GM23338 (cell line): Measurements from ENCODE around the gene ZMYM4. TPM values are rescaled to one million over a fixed set of nuclear protein-coding genes. Genes with fewer than 3 reads are reported as not detected.
"Not testable (repeated sequence)": the region's sequence is repeated elsewhere in the genome, so short reads cannot be mapped to it uniquely, and the experiment has no call there.

ENCODE experiments used
- ATAC-seq: fragments of 200-7000 bp; cut with Tn5 transposase; 3 replicates; pipeline ENCODE4 v1.9.1; 2020
- DNase-seq: peaks from one replicate; pipeline ENCODE4 v3.0.0-alpha.2; 2015; ENCODE audit warnings: low spot score
- H2AFZ ChIP-seq: fragments of 200-600 bp; sonication (generic); 2 replicates; pipeline ENCODE4 v1.8.0; 2016; ENCODE audit warnings: antibody characterized with exemption, mild to moderate bottlenecking, moderate library complexity
- H3F3A ChIP-seq: fragments of 200-600 bp; sonication (generic); replicated peaks from 2 replicates; pipeline ENCODE4 v1.8.0; 2017; ENCODE audit warnings: antibody characterized with exemption, mixed run types, low read depth
- H3K27ac ChIP-seq: fragments of 200-600 bp; sonication (generic); 2 replicates; pipeline ENCODE4 v1.6.1; 2016; ENCODE audit warnings: low read depth
- H3K27me3 ChIP-seq: fragments of 200-600 bp; sonication (generic); 2 replicates; pipeline ENCODE4 v1.8.0; 2016; ENCODE audit warnings: mild to moderate bottlenecking, mixed run types, moderate library complexity; ENCODE audit not compliant: insufficient read depth
- H3K36me3 ChIP-seq: fragments of 200-600 bp; sonication (generic); 2 replicates; pipeline ENCODE4 v1.8.0; 2016; ENCODE audit warnings: mild to moderate bottlenecking; ENCODE audit not compliant: insufficient read depth
- H3K4me1 ChIP-seq: fragments of 200-600 bp; sonication (generic); 2 replicates; pipeline ENCODE4 v1.8.0; 2016; ENCODE audit warnings: mild to moderate bottlenecking, moderate library complexity; ENCODE audit not compliant: insufficient read depth
- H3K4me2 ChIP-seq: fragments of 200-600 bp; sonication (generic); 2 replicates; pipeline ENCODE4 v1.7.1; 2017; ENCODE audit warnings: mixed run types
- H3K4me3 ChIP-seq: fragments of 200-600 bp; sonication (generic); 2 replicates; pipeline ENCODE4 v1.6.1; 2016; ENCODE audit warnings: mixed run types
- H3K79me2 ChIP-seq: fragments of 200-600 bp; sonication (generic); replicated peaks from 2 replicates; pipeline ENCODE4 v1.8.0; 2017; ENCODE audit warnings: mild to moderate bottlenecking; ENCODE audit not compliant: insufficient read depth
- H3K9me2 ChIP-seq: fragments of 200-600 bp; sonication (generic); 2 replicates; pipeline ENCODE4 v1.8.0; 2017; ENCODE audit not compliant: insufficient read depth
- H4K20me1 ChIP-seq: fragments of 200-600 bp; sonication (generic); replicated peaks from 2 replicates; pipeline ENCODE4 v1.8.0; 2017; ENCODE audit warnings: mild to moderate bottlenecking; ENCODE audit not compliant: insufficient read depth
- H3K27ac Mint-ChIP-seq: 2 replicates; pipeline ENCODE4 v1.8.0; 2020; ENCODE audit warnings: inconsistent platforms, mild to moderate bottlenecking, moderate library complexity, mixed read lengths
- H3K27me3 Mint-ChIP-seq: 3 replicates; pipeline ENCODE4 v1.8.0; 2022; ENCODE audit warnings: low read depth, mild to moderate bottlenecking, moderate library complexity, mixed read lengths, inconsistent platforms; ENCODE audit not compliant: insufficient read depth, poor library complexity
- H3K36me3 Mint-ChIP-seq: 3 replicates; pipeline ENCODE4 v1.8.0; 2021; ENCODE audit warnings: low read depth, mild to moderate bottlenecking, inconsistent platforms, moderate library complexity, mixed read lengths
- H3K4me1 Mint-ChIP-seq: 3 replicates; pipeline ENCODE4 v1.8.0; 2020; ENCODE audit warnings: mild to moderate bottlenecking, inconsistent platforms, mixed read lengths
- H3K4me3 Mint-ChIP-seq: 3 replicates; pipeline ENCODE4 v1.8.0; 2021; ENCODE audit warnings: moderate library complexity, mild to moderate bottlenecking, inconsistent platforms, mixed read lengths
- H3K9me3 Mint-ChIP-seq: 3 replicates; pipeline ENCODE4 v1.8.0; 2020; ENCODE audit warnings: moderate library complexity, mild to moderate bottlenecking, inconsistent platforms, mixed read lengths
- CREB1 ChIP-seq: fragments of 250-450 bp; sonication (Bioruptor Pico); IDR thresholded peaks from 2 replicates; pipeline ENCODE4 v1.5.0; 2020; ENCODE audit warnings: low read depth, mild to moderate bottlenecking, moderate library complexity
- EZH2 ChIP-seq: fragments of 200-600 bp; sonication (generic); IDR thresholded peaks from one replicate; pipeline ENCODE4 v1.8.0; 2017; ENCODE audit warnings: antibody characterized with exemption, mild to moderate bottlenecking, low read depth; ENCODE audit not compliant: unreplicated experiment
- EZH2phosphoT487 ChIP-seq: fragments of 200-600 bp; sonication (generic); IDR thresholded peaks from one replicate; pipeline ENCODE4 v1.8.1; 2018; ENCODE audit warnings: antibody characterized with exemption; ENCODE audit not compliant: unreplicated experiment
- JUNB ChIP-seq: IDR thresholded peaks from one replicate; pipeline ENCODE4 v1.6.1; 2016; ENCODE audit warnings: antibody characterized with exemption; ENCODE audit not compliant: unreplicated experiment
- STAT1 ChIP-seq: IDR thresholded peaks from one replicate; pipeline ENCODE4 v1.6.1; 2016; ENCODE audit warnings: antibody characterized with exemption; ENCODE audit not compliant: unreplicated experiment
- ZNF331 ChIP-seq: fragments of 250-450 bp; sonication (Bioruptor Pico); IDR thresholded peaks from 2 replicates; pipeline ENCODE4 v1.5.0; 2020; ENCODE audit warnings: low read depth, mild to moderate bottlenecking, moderate library complexity
- polyA plus RNA-seq: library from polyadenylated mRNA; unstranded; fragments of >200 nt; fragmentation: Nextera tagmentation; extraction: Ambion mirVana; gene quantifications from 2 replicates; pipeline ENCODE4 v1.2.1, GENCODE V29; 2016
- total RNA-seq: library from RNA; depleted of rRNA; stranded (reverse); fragments of >200 nt; shearing (Covaris generic); gene quantifications from 2 replicates; pipeline ENCODE4 v1.2.3, GENCODE V29; 2014
- TF ChIP-seq, protein P1 (sequence below): fragments of 250-450 bp; sonication (Bioruptor Pico); IDR thresholded peaks from 2 replicates; pipeline ENCODE4 v1.5.0; 2020; ENCODE audit warnings: mild to moderate bottlenecking, moderate library complexity
- TF ChIP-seq, protein P2 (sequence below): IDR thresholded peaks from 2 replicates; pipeline ENCODE4 v1.6.1; 2016; ENCODE audit warnings: antibody characterized with exemption
- TF ChIP-seq, protein P3 (sequence below), 2 experiments: fragments of 200-600 bp in 1 of 2; sonication (generic) in 1 of 2; conservative IDR thresholded peaks; 2 replicates each; pipeline versions ENCODE4 v1.5.1 to v1.6.1; 2016 to 2017; ENCODE audit warnings: antibody characterized with exemption in 2 of 2, low read depth in 2 of 2, mild to moderate bottlenecking in 2 of 2, moderate library complexity in 1 of 2

Gene ZMYM4
- total and polyA plus RNA-seq, 2 experiments from 2014 or later, result 65.4 to 68.5 TPM

DNA sequence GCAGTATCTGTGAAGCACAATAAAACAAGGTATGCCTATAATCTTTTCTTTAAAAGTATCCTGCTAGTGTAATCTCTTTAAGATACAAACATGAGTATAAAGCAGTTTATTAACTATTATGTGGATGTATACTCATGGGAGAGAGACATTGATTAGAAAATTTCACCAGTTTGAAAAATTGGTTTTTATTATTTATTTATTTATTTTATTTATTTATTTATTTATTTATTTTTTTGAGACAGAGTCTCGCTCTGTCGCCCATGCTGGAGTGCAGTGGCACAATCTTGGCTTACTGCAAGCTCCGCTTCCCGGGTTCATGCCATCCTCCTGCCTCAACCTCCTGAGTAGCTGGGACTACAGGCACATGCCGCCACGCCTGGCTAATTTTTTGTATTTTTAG is 111.6 kb downstream of the ZMYM4 start:
- not testable (repeated sequence) for H4K20me1 ChIP-seq, H3K27ac ChIP-seq, H3K4me1 ChIP-seq, H3K27me3 Mint-ChIP-seq, H3K4me2 ChIP-seq, H3K27ac Mint-ChIP-seq, H3K4me3 ChIP-seq, H3K9me3 Mint-ChIP-seq, H2AFZ ChIP-seq, H3K36me3 Mint-ChIP-seq, H3K9me2 ChIP-seq, H3K4me3 Mint-ChIP-seq, H3K36me3 ChIP-seq, DNase-seq, H3K27me3 ChIP-seq, ATAC-seq, H3K4me1 Mint-ChIP-seq, H3K79me2 ChIP-seq, H3F3A ChIP-seq

DNA sequence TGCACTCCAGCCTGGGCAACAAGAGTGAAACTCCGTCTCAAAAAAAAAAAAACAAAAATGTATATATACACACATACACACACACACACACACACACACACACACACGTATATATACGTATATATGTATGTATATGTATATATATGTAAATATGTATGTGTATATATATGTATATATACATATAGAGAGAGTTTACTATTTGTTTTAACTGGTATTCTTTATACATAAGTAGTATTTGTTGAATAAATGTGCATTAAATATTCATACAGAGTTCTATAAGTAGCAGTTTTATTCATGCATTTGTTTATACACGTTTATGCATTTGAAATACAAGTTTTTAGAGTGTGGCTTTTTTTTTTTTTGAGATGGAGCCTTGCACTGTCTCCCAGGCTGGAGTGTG is 113.6 kb downstream of the ZMYM4 start:
- H2AFZ ChIP-seq, result no peak overlapping the region
- no peak for ATAC-seq
- Mint-ChIP-seq H3K27me3 (peaks cover 4% of the 10 kb centered on the region), H3K27ac (no peak overlapping the region), H3K4me1 (peaks cover 8% of the 10 kb centered on the region), H3K9me3 (no peaks in the 10 kb centered on the region), H3K4me3 (no peak overlapping the region), H3K36me3 (peaks cover 14% of the 10 kb centered on the region)
- H3K36me3 ChIP-seq, result peaks cover 7% of the 10 kb centered on the region; the same call in 1 of the 2 replicates
- H3K9me2 ChIP-seq, result no peaks in the 10 kb centered on the region
- H3K4me2 ChIP-seq, result no peak overlapping the region
- H4K20me1 ChIP-seq, result no peaks in the 10 kb centered on the region; the same call in 1 of the 2 replicates
- H3K27ac ChIP-seq, result no peak overlapping the region
- 0 out of 2 replicates have a peak, but pooled peaks cover 6% of the 10 kb centered on the region for H3K79me2 ChIP-seq
- DNase-seq, result no peak
- TF ChIP-seq ZNF331 (CRISPR knock-in tag), result no peak
- no peak for TF ChIP-seq EZH2phosphoT487
- TF ChIP-seq, protein P1, sequence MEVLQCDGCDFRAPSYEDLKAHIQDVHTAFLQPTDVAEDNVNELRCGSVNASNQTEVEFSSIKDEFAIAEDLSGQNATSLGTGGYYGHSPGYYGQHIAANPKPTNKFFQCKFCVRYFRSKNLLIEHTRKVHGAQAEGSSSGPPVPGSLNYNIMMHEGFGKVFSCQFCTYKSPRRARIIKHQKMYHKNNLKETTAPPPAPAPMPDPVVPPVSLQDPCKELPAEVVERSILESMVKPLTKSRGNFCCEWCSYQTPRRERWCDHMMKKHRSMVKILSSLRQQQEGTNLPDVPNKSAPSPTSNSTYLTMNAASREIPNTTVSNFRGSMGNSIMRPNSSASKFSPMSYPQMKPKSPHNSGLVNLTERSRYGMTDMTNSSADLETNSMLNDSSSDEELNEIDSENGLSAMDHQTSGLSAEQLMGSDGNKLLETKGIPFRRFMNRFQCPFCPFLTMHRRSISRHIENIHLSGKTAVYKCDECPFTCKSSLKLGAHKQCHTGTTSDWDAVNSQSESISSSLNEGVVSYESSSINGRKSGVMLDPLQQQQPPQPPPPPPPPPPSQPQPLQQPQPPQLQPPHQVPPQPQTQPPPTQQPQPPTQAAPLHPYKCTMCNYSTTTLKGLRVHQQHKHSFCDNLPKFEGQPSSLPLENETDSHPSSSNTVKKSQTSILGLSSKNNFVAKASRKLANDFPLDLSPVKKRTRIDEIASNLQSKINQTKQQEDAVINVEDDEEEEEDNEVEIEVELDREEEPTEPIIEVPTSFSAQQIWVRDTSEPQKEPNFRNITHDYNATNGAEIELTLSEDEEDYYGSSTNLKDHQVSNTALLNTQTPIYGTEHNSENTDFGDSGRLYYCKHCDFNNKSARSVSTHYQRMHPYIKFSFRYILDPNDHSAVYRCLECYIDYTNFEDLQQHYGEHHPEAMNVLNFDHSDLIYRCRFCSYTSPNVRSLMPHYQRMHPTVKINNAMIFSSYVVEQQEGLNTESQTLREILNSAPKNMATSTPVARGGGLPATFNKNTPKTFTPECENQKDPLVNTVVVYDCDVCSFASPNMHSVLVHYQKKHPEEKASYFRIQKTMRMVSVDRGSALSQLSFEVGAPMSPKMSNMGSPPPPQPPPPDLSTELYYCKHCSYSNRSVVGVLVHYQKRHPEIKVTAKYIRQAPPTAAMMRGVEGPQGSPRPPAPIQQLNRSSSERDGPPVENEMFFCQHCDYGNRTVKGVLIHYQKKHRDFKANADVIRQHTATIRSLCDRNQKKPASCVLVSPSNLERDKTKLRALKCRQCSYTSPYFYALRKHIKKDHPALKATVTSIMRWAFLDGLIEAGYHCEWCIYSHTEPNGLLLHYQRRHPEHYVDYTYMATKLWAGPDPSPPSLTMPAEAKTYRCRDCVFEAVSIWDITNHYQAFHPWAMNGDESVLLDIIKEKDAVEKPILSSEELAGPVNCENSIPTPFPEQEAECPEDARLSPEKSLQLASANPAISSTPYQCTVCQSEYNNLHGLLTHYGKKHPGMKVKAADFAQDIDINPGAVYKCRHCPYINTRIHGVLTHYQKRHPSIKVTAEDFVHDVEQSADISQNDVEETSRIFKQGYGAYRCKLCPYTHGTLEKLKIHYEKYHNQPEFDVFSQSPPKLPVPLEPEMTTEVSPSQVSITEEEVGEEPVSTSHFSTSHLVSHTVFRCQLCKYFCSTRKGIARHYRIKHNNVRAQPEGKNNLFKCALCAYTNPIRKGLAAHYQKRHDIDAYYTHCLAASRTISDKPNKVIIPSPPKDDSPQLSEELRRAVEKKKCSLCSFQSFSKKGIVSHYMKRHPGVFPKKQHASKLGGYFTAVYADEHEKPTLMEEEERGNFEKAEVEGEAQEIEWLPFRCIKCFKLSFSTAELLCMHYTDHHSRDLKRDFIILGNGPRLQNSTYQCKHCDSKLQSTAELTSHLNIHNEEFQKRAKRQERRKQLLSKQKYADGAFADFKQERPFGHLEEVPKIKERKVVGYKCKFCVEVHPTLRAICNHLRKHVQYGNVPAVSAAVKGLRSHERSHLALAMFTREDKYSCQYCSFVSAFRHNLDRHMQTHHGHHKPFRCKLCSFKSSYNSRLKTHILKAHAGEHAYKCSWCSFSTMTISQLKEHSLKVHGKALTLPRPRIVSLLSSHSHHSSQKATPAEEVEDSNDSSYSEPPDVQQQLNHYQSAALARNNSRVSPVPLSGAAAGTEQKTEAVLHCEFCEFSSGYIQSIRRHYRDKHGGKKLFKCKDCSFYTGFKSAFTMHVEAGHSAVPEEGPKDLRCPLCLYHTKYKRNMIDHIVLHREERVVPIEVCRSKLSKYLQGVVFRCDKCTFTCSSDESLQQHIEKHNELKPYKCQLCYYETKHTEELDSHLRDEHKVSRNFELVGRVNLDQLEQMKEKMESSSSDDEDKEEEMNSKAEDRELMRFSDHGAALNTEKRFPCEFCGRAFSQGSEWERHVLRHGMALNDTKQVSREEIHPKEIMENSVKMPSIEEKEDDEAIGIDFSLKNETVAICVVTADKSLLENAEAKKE, result no peak
- TF ChIP-seq JUNB, result no peak
- TF ChIP-seq EZH2, result no peak
- no peak for TF ChIP-seq CREB1
- TF ChIP-seq, protein P2, sequence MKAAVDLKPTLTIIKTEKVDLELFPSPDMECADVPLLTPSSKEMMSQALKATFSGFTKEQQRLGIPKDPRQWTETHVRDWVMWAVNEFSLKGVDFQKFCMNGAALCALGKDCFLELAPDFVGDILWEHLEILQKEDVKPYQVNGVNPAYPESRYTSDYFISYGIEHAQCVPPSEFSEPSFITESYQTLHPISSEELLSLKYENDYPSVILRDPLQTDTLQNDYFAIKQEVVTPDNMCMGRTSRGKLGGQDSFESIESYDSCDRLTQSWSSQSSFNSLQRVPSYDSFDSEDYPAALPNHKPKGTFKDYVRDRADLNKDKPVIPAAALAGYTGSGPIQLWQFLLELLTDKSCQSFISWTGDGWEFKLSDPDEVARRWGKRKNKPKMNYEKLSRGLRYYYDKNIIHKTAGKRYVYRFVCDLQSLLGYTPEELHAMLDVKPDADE, result no peak
- TF ChIP-seq STAT1, result no peak
- TF ChIP-seq, protein P3, sequence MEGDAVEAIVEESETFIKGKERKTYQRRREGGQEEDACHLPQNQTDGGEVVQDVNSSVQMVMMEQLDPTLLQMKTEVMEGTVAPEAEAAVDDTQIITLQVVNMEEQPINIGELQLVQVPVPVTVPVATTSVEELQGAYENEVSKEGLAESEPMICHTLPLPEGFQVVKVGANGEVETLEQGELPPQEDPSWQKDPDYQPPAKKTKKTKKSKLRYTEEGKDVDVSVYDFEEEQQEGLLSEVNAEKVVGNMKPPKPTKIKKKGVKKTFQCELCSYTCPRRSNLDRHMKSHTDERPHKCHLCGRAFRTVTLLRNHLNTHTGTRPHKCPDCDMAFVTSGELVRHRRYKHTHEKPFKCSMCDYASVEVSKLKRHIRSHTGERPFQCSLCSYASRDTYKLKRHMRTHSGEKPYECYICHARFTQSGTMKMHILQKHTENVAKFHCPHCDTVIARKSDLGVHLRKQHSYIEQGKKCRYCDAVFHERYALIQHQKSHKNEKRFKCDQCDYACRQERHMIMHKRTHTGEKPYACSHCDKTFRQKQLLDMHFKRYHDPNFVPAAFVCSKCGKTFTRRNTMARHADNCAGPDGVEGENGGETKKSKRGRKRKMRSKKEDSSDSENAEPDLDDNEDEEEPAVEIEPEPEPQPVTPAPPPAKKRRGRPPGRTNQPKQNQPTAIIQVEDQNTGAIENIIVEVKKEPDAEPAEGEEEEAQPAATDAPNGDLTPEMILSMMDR (conservative IDR thresholded peaks at IDR 0.05; ENCODE audit: low read depth in 2 of 2), result no peak
- H3F3A ChIP-seq, result no peaks in the 10 kb centered on the region
- H3K27me3 ChIP-seq, result no peaks in the 10 kb centered on the region
- H3K4me1 ChIP-seq, result peaks cover 10% of the 10 kb centered on the region; the same call in 1 of the 2 replicates
- no peak overlapping the region for H3K4me3 ChIP-seq
